T-helper 1 cell (primary cell): ENCODE measurements around the gene CEP170B.
A peak's percentile ranks its signal among the peaks of the same experiment; 100 is the strongest.
"Not testable (repeated sequence)": the region's sequence is repeated elsewhere in the genome, so short reads cannot be mapped to it uniquely, and the experiment has no call there.

Experiments
- DNase-seq, 5 donors: peaks; one replicate each; pipeline ENCODE4 v3.0.0-alpha.2; 2012 to 2020

CEP170B gene

DNA sequence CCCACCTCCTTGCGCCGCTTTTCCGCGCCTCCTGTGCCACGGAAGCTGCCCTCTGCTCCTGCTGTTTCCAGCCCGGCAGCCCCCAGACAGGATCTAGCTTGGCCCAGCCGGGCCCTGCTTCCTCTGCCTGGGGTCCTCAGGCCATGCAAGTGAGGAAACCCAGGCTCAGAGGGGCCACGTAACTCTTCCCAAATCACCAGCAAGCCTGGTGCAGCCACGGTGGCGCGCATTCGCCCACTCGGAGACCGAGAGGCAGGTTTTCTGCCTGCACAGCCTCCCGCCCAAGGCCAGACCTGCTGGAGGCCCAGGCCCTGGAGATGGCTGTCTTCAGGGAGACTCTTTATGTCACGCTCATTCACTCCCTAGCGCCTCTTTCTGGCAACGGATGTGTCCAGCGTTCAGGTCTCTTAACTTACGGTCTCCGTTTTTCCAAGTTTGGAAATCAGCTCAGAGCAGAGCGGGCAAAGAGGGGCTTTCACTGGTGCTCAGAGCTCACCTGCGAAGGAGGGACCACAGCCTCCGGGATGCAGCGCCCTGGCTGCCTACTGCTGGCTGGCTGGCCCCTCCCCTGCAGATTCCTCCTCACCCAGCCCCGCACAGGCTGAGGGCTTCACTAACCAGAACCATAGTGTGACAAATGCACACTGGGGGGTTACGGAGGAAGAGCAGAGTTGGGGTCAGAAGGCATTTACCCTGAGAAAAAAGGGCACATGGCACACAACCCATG, 20.6 kb upstream of the CEP170B start:
- no peak for DNase-seq

DNA sequence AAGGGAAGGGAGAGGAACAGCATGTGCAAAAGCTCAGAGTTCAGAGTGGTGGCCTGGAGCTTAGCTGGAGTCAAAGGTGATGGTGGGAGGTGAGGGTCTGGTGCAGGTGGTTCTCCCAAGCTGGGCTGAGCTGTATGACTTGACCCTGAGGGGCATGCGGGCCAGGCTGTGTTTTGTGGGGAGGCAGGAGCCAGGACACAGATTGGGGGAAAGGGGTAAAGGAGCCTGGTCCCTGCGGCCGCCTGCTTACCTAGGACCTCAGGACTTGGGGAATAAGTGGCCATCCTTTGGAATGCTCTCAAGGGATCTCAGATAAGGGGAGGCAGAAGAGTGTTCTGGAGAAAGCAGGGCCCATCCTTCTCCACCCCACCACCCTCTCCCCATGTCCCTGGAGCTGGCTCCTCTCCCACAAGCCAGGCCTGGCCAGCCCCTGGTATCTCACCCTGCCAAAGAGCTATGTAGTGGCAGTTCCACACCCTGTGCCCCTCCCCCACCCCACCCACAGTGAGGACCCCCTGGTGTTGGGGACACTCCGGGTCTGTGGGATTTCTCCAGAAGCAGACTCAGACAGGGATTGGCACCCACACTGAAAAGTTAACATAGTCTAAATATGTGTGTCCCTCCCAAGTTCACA, 19.9 kb upstream of the CEP170B start:
- DNase-seq: no peak

DNA sequence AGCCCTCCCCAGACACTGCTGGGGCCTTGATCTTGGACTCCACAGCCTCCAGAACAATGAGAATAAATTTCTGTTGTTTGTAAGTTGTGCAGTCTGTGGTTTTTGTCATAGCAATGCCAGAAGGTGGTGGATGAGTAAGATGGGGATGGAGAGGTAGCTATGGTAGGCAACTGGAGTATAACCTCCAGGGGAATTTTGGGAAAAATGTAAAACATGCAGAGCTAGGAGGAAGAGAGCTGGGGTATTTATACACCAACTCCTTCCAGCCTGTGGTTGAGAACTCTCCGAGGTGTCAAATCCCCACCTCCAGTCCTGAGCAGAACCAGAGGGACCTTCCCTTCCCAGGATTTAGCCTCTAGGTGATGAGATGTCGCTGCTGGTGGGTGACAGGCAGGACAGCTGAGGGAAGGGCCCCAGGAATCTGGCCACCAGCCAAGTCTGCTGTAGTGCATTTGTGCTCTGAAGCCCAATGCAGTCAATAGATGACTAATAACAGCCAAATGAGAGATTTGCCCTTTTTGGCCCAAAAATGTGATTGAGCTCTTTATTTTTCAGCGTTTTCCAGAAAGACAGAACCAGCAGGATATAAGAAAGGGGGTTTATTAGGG, 19.1 kb upstream of the CEP170B start:
- no peak for DNase-seq

DNA sequence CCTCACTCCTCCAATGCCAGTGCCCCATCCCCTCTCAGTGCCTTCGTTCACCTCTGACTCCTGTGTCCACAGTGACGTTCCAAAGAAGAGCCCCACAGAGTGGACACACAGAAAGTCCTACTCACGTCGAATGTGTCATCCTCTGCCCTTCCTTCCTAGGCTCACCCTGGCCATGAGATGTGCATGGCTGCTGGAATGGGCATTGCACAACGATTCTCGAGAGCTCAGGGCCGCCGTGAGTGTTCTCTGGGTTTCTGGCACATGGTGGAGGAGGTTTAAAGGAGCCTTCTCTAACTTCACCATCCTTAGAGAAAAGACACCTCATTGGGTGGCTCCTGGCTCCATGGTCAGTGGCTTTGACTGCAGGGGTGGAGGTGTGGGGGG, 12.8 kb upstream of the CEP170B start:
- DNase-seq: no peak

DNA sequence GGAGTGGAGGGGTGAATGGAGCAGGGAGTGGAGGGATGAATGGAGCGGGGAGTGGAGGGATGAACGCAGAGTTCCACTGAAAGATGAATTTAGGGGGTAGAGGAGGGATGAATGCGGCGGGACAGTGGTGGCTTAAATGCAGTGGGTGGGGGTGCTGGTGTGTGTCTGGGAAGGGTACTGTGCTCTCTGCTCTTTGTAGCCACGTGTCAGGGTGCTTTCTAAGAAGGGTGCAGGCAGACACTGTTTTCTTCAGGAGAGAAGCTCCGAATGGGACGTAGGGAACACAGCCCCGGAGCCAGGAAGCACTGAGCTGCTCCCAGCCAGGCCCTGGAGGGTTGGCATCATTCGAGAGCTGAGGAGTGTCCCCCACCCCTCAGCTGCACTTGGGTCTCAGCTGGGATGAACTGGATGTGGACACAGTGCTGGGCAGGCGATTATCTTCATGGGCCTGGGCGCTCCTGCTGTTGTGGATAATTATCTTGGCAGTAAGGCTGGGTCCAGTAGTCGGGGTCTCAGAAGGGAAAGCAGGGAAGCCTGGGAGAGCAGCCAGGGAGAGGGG, 9.5 kb upstream of the CEP170B start:
- no peak for DNase-seq

DNA sequence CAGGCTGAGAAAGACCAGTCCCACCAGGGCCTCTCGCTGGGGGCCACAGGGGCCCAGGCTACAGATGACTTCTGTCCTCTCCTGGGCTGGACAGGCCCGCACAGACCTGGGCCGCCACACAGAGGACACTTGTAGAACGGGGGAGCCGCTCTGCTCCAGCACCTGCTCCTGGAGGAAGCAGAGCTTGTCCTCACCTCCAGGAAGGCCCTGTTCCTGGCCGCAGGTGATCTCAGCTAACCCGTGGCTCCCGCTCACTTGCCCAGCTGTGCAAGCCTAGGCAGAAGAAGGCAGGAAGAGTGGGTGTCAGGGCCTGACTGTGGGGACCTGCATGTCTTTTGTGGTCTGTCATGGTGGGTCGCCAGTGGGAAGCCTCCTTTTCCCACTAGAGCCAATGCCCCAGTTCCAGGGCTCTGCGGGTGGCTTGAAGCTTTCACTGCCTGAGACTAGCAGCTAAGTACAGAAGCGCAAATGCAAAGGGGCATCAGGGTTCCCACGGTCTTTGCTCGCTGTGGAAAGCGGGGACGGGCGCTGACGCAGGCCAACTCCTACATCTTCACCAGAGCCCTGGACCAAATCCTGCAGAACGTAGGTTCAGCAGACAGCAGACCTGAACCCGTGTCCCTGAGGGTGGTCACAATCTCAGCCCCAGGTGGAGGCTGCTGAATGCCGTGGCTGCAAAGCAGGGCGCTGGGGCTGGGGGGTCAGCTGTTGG, 8.8 kb upstream of the CEP170B start:
- no peak for DNase-seq

DNA sequence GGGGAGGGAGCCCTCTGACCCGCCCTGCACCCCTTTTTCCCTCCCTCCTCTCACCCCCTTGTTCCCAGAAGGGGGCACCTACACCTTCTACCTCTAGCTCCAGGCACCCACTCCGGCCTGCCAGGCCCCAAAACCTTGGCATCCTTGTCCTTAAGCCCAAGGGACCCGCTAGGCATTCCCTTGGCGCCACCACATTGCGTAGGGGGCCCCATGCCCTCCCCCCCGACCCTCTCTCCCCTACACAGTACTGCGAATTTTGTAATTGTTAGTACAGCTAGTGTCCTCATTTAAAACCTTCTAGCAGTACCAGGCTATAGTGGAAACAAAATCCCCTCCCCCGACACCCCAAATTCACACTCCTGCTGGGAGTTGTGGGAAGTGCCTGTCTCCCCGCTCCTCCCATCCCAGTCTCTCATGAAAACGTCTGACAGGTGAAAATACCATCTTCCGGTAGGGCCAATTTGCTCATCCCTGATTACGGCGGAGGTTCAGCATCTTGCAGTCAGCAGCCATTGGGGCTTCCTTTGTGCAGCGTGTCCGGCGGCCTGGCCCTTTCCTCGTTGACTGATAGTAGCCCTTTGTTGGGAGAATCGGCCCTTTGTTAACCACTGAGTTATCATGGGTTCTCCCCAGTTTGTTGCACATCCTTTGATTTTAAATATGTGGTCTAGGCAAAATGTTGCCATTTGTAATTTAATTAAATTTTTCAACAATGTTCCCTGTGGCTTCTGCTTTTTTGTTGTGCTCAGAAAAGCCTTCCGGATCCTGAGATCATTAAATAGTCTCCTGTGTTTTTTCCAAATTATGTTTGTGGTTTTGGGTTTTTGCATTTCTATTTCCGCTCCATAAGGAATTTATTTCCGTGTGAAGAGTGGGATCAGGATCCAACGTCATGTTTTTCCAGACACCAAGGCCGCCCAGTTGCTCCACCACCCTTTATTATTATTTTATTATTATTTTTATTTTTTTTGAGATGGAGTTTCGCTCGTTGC, 7.9 kb upstream of the CEP170B start:
- DNase-seq: no peak

DNA sequence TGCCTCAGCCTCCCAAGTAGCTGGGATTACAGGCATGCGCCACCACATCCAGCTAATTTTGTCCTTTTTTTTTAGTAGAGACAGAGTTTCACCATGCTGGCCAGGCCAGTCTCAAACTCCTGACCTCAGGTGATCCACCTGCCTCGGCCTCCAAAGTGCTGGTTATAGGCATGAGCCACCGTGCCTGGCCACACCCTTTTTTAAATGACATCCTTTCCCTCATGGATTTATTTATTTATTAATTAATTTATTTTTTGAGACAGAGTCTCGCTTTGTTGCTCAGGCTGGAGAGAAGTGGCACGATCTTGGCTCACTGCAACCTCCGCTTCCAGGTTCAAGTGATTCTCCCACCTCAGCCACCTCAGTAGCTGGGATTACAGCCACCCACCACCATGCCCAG, 7.1 kb upstream of the CEP170B start:
- not testable (repeated sequence) for DNase-seq

DNA sequence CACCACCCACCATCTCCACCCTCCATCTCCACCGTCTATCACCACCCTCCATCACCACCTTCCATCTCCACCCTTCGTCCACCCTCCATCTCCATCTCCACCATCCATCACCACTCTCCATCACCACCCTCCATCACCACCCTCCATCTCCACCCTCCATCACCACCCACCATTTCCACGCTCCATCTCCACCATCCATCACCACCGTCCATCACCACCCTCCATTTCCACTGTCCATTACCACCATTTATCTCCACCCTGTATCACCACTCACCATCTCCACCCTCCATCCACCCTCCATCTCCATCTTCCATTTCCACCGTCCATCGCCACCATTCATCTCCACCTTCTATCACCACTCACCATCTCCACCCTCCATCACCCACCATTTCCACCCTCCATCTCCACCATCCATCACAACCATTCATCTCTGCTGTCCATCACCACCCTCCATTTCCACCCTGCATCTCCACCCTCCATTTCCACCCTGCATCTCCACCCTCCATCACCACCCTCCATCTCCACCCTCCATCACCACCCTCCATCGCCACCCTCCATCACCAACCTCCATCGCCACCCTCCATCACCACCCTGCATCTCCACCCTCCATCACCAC, 6.1 kb upstream of the CEP170B start:
- no peak for DNase-seq

DNA sequence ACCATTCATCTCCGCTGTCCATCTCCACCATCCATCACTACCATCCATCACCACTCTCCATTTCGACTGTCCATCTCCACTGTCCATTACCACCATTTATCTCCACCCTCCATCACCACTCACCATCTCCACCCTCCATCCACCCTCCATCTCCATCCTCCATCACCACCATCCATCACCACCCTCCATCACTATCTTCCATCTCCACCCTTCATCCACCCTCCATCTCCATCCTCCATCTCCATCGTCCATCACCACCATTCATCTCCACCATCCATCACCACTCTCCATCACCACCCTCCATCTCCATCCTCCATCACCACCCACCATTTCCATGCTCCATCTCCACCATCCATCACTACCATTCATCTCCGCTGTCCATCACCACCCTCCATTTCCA, 5.2 kb upstream of the CEP170B start:
- DNase-seq: no peak

DNA sequence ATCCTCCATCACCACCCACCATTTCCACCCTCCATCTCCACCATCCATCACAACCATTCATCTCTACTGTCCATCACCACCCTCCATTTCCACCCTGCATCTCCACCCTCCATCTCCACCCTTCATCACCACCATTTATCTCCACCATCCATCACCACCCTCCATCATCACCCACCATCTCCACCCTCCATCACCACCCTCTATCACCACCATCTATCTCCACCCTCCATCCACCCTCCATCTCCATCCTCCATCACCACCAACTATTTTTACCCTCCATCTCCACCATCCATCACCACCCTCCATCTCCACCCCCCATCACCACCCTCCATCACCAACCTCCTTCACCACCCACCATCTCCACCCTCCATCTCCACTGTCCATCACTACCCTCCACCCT, 4.7 kb upstream of the CEP170B start:
- DNase-seq: no peak

DNA sequence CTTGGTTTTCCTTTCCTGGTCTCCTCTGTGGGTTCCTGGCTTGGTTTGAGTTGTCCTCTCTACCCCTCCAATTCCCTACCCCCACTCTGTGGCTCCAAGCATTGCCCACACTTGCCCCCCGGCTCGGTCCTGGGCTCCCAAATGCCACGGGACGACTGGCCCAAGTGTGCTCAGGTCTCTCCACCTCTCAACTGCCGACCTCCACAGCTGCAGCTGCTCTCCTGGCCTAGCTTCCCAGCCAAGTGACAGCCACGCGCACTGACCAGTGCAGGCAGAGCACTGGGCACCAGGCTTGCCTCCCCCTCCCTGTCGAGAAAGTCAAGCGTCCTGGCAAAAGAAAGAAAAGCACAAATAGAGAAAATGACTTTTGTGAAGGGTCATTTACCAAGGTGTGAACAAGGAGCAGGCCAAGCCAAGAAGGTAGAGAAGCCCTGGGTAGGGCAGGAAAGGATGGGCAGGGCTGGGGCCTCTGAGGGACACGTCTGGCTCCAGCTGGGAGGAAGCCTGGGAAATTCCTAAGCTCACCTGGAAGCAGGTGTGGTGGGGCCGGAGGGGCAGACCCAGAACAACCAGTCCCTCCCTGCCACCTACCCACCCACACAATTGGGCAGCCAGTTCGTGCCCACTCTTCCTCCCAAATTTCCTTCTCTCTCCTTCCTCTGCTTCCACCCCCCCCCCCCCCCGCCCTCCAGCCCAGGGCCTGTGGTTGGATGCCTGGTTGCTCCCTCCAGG, 1.8 kb upstream of the CEP170B start:
- DNase-seq: no peak

DNA sequence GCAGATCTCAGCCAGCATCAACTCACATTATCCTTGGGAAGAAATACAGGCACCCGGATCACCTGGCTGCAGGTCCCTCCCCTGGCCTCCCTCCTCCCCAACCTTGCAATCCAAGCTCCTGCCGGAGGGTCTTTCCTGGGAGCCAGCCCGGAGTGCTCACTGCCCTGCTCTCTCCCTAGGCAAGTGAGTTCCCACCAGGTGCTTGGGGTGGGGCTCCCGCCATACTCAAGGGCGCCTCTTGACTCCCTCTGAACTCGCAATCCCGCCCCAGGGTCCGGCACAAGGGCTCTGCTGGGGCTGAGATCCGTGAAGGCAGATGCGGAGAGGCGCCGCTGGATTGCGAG, 1.2 kb upstream of the CEP170B start:
- no peak for DNase-seq

DNA sequence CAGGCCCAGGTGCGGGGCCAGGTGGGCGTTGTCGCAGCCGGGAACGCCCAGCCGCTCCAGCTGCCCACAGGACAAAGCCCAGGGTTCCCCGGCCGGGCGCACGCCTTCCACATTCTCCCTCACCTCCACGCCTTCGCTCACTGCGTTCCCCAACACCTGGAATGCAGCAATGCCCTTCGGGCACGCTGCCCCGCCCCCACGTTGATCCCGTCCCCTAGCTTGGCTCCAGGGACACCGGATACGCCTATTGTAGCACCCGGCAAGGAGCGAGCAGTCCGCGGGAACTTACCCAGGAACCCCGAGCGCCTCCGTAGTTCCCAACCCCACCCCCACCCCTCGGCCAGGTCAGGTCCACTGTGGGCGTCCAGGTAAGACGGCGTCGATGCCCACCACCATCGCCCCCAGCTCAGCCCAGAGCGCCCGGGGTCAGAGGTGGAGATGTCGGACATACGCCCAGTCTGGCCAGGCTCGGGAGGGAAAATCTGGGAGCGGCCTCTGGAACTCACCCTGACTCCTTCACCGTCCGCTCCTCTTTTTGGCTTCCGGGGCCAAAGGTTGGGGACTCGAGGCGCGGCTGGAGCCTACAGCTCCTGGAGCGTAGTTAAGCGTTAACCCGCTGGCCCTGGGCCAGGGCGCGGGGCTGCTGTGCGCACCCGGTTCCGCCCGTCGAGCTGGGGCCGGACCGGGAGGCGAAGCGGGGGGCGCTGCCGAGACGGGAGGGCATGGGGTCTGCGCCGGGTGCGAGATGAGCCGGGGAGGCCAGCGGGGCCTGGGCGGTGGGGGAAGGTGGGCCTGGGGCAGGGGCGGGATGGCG, 594 bp upstream of the CEP170B start:
- peak in 1 of 5 donors; percentile 6 for DNase-seq

DNA sequence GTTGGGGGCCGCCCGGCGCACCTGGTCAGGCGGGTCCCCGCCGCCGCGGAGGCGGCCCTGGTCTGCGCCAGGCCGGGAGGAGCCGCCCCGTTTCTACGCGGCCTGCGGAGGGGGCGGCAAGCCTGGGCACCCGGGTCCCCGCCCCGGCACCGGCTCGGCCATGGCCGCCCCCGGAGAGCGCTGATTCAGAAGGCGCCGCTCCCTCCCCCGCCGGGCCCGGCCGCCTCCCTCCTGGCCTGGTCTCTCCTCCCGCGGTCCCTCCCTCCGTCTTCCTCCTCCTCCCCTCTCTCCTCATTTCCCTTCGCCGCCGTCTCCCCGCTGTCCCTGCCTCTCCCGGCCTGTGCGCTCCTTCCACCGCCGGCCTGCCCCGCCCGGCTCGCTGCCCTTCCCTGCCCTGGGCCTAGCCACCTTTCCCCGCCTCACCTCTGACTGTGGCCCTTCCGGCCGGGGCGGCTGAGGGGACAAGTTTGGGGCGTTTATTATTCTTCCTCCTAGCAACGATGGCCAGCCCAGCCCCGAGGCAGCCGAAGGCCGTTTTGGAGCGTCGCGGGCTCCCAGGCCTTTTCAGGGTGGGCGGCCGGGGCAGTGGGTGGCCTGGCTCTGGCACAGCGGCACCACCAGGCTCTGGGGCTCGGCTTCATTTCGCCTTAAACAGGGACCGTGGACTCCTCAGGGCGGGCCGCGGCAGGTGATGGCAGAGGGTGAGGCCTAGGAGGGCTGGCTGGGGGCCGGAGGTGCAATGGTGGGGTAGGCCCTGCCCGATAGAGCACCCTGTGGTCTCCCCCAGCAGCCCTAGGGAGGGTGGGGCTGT, 768 bp downstream of the CEP170B start:
- peak in 3 of 5 donors; percentile 13 to 21 (median 15) for DNase-seq

DNA sequence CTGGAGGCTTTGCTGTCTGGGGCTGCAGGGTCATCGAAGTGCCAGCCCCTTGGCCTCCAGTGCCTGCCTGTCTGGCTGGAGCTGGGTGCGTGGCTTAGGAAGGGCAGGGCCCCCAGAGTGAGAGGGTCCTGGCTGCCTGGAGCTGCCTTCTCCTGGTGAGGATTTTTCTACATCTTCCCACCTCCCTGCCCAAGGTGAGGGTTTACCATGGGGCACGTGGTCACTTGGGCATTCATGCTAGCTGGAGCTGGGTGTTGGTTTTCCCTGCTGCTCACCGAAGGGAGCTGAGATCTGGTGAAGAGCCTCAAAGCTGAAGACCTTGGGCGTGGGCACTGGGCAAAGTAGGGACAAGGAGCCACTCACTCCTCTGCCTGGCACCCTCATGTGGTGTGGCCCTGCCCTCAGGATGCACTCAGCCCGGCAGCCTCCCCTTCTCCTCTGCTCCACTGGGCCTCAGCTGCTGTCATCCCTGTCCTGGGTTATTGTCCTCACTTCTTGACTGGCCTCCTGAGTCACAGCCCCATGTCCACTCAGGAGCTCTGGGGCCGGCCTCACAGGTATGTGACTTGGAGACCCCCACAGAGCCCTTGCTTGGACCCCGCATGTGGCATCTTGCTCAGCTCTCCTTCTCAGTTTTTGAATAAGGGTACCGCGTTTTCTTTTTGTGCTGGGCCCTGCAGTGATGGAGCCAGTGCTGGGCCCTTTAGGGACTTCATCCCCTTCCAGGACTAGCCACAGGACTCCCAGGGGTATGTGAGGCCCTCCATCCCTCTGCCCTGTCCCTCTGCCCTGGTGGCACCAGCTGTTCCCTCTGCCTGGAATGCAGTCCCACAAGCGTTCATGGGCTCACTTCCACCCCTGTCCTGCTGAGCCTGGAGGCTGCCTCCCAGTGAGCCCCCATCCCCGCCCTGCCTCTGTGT, 1.6 kb downstream of the CEP170B start:
- peak in 1 of 5 donors; percentile 8 for DNase-seq

DNA sequence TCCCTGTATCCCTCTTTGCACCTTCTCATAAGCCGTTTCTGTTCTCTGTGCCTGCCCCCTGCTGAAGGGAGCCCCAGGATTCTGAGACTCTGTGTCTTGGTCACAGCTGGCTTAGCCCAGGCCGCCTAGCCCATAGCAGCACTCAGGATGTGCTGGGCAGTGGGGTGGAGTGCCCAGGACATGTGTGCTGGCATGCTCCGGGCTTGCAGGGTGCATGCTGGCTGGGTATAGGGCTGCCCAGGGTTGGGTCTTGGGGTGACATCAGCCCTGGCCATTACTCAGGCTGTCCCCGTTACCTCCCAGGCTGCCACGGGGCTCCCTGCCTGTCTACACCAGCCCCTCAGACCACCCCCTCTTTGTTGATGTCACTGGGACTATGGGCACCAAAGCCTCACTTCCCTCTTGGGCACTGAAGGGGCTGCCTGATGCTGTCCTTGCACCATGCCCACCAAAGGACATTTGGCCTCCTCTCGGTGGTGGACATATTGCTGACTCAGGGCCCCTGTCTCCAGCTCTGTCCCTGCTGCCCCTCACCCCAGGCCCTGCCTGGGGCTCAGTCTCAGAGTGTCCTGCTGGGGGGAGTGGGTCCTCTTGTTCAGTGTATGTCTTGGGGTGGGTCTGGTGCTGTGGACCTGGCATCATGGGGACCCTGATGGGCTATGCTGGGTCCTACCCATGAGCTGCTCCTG, 2.4 kb downstream of the CEP170B start:
- no peak for DNase-seq
